GM19328 (cell line): ENCODE data around the gene CNTN4.
"Not testable (repeated sequence)": the region's sequence is repeated elsewhere in the genome, so short reads cannot be mapped to it uniquely, and the experiment has no call there.

Experiments
- ATAC-seq: cut with Tn5 transposase; IDR thresholded peaks from one replicate; pipeline ENCODE4 v1.9.1; 2021; ENCODE audit warnings: mild to moderate bottlenecking, moderate library complexity; ENCODE audit not compliant: unreplicated experiment

The CNTN4 gene

DNA sequence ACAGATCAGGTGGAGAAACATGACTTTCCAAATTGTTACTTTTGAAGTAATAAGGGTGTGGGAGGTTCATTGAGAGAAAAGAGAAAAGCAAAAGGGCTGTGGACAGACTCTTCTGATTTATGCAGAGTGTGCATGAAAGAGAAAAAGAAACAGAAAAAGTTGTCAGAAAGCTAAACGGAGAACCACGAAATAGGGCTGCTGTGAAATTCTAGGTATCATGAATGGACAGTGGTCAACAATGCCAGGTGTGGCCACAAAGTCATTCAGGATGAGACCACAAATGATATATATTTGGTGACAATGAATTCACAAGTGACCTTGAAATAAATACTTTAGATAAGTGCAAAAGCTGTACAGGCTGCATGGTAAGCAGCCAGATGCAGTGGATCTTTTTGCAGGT is 841.4 kb downstream of the CNTN4 start:
- no peak for ATAC-seq

- peak; percentile 88 for ATAC-seq
These were observed 846.0 kb downstream of the CNTN4 start for GRCh38 chr3:2944628-2945027.

DNA sequence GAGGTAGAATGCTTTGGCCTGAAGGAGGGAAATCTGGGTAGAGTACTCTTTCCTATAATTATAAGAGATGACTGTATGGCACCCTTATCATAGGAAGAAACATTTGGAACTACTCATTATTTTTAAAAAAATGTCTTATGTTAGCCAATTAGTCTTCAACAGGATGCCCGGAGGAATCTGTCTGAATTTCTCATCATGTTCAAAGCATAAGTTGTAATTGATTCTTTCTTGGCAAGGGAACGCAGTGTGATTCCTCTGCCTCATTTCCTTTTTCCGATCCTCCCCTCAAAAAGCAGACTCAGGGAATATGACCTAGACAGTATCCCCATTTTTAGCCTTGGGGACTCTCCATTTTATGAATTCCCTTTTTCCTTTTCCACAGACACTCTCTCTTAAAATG is 846.5 kb downstream of the CNTN4 start:
- no peak for ATAC-seq

DNA sequence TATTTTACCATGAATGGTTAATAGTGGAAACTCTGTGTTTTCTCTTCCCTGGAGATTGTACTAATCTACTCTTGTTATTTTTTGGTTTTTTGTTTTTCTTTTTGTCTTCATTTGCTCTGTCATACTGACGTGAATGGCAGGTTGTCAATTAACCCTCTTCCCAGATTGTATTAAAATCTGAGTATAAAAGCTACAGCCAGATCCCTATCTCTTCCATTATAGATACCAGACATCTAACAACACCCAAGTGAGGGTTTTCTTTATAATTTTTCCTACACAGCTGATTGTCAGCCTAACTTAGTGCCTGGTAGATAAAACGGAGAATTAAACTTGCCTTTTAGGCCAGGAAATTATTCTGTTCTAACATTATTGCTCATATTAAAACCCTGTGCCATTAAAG is 848.9 kb downstream of the CNTN4 start:
- ATAC-seq, result no peak

- no peak for ATAC-seq
These were observed 850.2 kb downstream of the CNTN4 start for GRCh38 chr3:2948882-2949281.

- ATAC-seq, result no peak
These were observed 851.5 kb downstream of the CNTN4 start for GRCh38 chr3:2950159-2950558.

GRCh38 chr3:2957115-2957514 is 858.4 kb downstream of the CNTN4 start:
- no peak for ATAC-seq

DNA sequence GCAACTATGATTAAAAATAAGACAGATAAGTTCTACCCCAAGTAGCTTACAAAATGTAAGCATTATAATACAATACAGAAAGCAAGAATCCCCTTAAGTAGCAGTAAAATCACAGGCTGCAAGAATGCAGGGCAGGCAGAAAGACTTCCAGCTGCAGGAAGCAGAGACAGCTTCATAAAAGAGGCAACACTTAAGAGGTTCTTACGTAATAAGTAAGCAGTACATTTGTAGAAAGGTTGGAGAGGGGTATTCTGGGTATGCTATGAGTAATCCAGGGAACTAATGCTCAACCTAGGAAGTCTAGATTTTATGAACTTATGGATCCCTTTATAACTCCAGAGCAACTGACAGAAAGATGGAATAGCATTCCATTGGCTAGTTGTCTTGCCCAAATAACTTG is 859.9 kb downstream of the CNTN4 start:
- no peak for ATAC-seq

- ATAC-seq, result no peak
These were observed 862.9 kb downstream of the CNTN4 start for GRCh38 chr3:2961576-2961975.

GRCh38 chr3:2967871-2968270 is 869.2 kb downstream of the CNTN4 start:
- no peak for ATAC-seq

DNA sequence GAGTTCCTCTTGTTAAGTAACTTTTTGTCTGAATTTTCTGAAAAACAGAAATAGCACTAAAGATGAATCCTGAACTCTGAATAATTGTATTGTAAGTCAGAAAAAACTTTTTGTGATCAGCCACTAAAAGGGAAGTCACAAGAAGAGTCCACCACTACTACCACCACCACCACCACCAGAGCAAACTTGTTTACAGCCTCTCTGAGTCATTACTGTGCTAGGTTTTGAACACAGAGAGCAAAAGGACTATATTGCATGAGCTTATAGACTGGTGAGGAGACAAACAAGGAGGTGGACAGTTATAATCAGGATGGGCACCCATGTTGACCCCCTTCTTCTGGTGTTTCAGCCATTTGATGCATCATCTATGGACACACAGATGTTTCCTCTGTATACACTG is 869.8 kb downstream of the CNTN4 start:
- ATAC-seq, result no peak

DNA sequence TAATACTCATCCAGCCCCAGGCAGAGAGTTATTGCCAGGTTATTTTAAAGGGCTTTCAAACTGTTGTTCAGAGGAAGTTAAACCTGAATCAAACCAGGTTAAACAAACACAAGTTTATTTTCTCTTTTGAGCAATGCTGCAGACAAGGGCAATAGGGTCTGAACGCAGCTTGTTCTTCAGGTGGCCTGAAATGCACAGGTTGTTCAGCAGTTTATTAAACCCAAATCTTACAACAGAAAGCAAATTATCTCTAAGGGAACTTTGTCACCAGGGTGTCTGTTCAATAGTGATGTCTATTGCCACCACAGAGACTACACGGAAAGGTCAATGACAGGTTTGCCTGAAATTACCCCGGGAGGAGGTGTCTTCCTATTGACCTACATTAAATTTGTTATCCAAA is 877.5 kb downstream of the CNTN4 start:
- ATAC-seq, result no peak

- ATAC-seq, result no peak
These were observed 878.1 kb downstream of the CNTN4 start for GRCh38 chr3:2976796-2977195.

DNA sequence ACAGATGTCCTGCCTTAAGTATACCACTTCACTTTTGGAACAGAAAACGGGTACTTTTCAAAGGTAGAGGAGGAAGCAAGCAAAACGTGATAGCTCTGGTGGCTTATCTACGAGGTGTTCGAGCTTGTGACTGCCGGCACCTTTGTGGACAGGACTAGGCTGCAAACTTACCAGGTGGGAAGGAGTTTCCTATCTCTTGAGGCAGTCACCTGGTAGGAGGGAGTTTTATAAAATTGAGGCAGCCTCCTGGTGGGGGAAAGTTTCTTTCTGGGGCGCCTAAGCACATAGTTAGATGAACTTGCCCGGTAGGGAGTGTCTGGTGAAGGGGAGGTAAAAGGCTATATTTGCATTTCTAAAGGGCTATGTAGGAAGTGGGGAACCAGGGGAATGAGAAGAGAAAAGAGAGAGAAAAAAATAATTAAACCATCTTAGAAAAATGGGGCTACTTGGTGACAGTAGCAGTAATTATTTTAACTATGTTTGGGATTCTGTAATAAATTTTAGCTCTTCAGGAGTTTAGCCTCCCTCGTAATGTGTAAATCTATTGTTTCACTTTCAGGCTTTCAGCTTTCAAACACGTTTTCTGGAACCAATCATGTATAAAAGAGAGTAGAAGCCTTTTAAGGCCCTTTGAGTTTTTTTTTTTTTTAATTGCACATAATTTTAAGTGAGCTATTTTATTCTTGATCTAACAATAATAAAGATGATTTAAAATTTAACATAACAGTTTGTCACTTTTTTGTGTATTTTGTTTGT is 880.5 kb downstream of the CNTN4 start:
- no peak for ATAC-seq

DNA sequence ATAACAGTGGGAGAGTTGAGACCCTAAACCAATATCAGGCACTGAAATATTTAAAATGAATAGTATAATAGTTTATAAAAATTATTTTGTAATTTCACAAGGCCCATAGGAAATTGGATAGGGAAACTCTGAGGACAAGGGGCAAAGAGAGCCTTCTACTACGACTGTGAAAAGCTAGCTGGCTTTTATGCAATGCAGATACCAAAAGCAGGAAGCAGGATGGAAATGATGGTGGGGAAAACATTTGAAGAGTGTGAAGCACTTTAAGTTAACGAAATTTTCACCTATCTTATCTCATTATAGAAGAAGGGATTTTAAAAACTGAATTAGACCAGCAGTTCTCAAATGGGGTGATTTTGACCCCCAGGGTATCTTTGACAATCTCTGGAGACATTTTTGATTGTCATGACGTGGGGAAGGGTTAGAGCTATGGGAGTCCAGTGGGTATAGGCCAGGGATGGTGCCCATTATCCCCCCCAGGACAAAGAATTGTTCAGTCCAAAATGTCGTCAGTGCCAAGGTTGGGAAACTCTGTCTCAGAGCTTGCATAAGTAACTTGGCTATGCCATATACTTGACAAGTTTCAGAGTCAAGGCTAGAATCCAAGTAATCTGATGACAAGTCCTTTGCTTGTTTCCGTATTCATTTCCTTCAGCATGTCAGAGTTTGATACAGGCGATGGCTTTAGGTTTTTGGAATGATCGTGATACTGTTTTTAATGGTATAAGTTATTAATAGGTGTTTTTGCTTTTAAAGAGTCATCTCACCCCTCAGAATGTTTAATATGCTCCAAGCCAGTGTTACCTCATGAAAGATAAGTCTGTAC is 885.6 kb downstream of the CNTN4 start:
- no peak for ATAC-seq

GRCh38 chr3:2984831-2985220 is 886.2 kb downstream of the CNTN4 start:
- ATAC-seq, result no peak

- ATAC-seq, result no peak
These were observed 886.8 kb downstream of the CNTN4 start for GRCh38 chr3:2985479-2985878.

DNA sequence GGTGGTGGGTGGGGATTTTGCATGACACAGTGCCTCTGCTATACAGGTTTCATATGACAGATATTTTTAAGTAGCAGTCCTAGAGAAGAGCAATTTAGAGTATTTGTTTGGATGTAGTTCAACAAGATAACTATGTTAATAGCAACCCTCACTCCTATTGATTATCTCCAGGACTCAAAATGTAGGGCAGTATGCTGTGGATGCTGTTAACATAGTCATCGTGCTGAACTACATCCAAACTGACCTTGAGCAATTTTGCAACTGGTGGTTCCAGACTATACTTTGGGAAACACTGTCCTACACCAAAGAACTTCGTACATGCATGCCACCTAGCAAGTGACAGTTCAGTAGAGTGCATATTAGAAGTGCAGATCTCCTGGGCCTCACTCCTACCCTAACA is 893.9 kb downstream of the CNTN4 start:
- ATAC-seq, result no peak

DNA sequence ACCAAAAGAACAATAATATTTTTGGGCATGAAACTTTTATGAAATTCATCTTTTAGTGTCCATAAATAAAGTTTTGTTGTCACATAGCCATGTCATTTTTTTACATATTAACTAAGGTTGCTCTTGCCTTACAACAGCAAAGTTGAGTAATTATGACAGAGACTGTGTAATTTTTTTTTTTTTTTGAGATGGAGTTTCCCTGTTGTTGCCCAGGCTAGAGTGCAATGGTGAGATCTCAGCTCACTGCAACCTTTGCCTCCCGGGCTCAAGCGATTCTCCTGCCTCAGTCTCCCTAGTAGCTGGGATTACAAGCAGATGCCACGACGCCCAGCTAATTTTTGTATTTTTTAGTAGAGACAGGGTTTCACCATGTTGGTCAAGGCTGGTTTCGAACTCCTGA is 894.5 kb downstream of the CNTN4 start:
- ATAC-seq, result not testable (repeated sequence)

GRCh38 chr3:2993736-2994135 is 895.1 kb downstream of the CNTN4 start:
- ATAC-seq, result no peak

DNA sequence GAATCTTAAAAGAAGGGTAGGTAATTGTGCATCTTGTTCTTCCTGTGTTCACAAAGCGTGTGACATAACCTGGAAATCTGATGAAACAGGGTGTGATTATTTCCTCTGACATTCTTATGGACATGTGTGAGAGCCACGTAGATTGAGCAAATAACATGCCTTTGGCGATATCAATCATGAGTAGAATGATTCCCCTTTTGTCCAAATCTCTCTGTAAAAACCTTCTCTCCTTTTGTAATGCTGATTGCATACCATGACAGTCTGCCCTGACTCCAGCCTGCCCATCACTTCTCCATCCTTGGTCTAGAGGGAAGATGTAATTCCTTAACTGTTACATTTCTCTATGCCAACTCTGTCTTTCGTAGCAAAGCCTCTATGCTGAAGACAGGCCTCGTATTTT is 896.5 kb downstream of the CNTN4 start:
- no peak for ATAC-seq

GRCh38 chr3:3005146-3005744 is 906.6 kb downstream of the CNTN4 start:
- no peak for ATAC-seq
